H1 (cell line): ENCODE results near the gene STK39. TPM values are rescaled to one million over a fixed set of nuclear protein-coding genes. Genes with fewer than 3 reads are reported as not detected.

ENCODE experiments used
- CTCF ChIA-PET: fragments of 300-600 bp; sonication (Branson Sonifier 250); formaldehyde crosslinking; loops from one replicate; lab custom pipeline; 2021; ENCODE audit not compliant: partially characterized antibody; lab: Charles Lee
- POLR2A ChIA-PET: fragments of 300-600 bp; sonication (Branson Sonifier 250); formaldehyde crosslinking; loops from one replicate; lab custom pipeline; 2021; ENCODE audit warnings: inconsistent platforms; ENCODE audit not compliant: partially characterized antibody; lab: Charles Lee
- DNase-seq, 2 experiments: peaks; one replicate each; pipeline versions ENCODE4 v3.0.0 to v3.0.0-alpha.2; 2010 to 2022; ENCODE audit warnings: low spot score in 2 of 2, low read depth in 1 of 2, mixed read lengths in 1 of 2
- FAIRE-seq: peaks from 2 replicates; lab custom pipeline; 2011; peaks lifted over from hg19 to GRCh38; lab: Jason Lieb, UNC
- H2AFZ ChIP-seq: 2 replicates; pipeline ENCODE4 v1.8.1; 2012; ENCODE audit warnings: low read length, inconsistent platforms
- H2AK5ac ChIP-seq: 2 replicates; pipeline ENCODE4 v1.6.1; 2013; ENCODE audit warnings: low read depth, low read length
- H2BK120ac ChIP-seq: replicated peaks from 2 replicates; pipeline ENCODE3; 2013; ENCODE audit warnings: low read depth, low read length, inconsistent platforms
- H2BK12ac ChIP-seq: 2 replicates; pipeline ENCODE4 v1.6.1; 2013; ENCODE audit warnings: low read depth, low read length
- H2BK15ac ChIP-seq: 2 replicates; pipeline ENCODE4 v1.6.1; 2013; ENCODE audit warnings: low read length
- H2BK20ac ChIP-seq: 2 replicates; pipeline ENCODE4 v1.6.1; 2013; ENCODE audit warnings: low read length
- H2BK5ac ChIP-seq: 2 replicates; pipeline ENCODE4 v1.6.1; 2013; ENCODE audit warnings: low read depth, low read length
- H3K14ac ChIP-seq: 2 replicates; pipeline ENCODE4 v1.6.1; 2013; ENCODE audit warnings: inconsistent platforms; ENCODE audit not compliant: insufficient read length
- H3K18ac ChIP-seq: 2 replicates; pipeline ENCODE4 v1.6.1; 2013; ENCODE audit warnings: low read length; ENCODE audit errors: extremely low read depth
- H3K23ac ChIP-seq: 2 replicates; pipeline ENCODE4 v1.6.1; 2013; ENCODE audit warnings: inconsistent platforms; ENCODE audit not compliant: insufficient read length
- H3K23me2 ChIP-seq: 2 replicates; pipeline ENCODE4 v1.6.1; 2013; ENCODE audit warnings: low read depth, low read length
- H3K27ac ChIP-seq: 2 replicates; pipeline ENCODE4 v1.6.1; 2011; ENCODE audit warnings: low read depth, low read length, inconsistent platforms
- H3K27me3 ChIP-seq, 4 experiments: replicated peaks in 1 of 4; 1 replicate in 1 of 4; 2 replicates in 3 of 4; pipeline versions ENCODE4 v1.6.1 to v1.8.1; 2011 to 2013; ENCODE audit warnings: low read length in 3 of 4, mild to moderate bottlenecking in 3 of 4, inconsistent platforms in 2 of 4, mixed read lengths in 2 of 4, moderate library complexity in 1 of 4; ENCODE audit not compliant: control insufficient read depth in 3 of 4, insufficient read depth in 3 of 4; ENCODE audit errors: extremely low read depth in 1 of 4
- H3K36me3 ChIP-seq, 4 experiments: 2 replicates each; pipeline versions ENCODE4 v1.6.1 to v1.8.1; 2011 to 2013; ENCODE audit warnings: mild to moderate bottlenecking in 4 of 4, low read length in 3 of 4, moderate library complexity in 2 of 4, control low read depth in 1 of 4, inconsistent platforms in 1 of 4; ENCODE audit not compliant: insufficient read depth in 4 of 4, control insufficient read depth in 2 of 4
- H3K4ac ChIP-seq: replicated peaks from 2 replicates; pipeline ENCODE3; 2013; ENCODE audit warnings: low read length, low read depth, mixed read lengths, inconsistent platforms; ENCODE audit not compliant: insufficient read length
- H3K4me1 ChIP-seq, 4 experiments: replicated peaks in 1 of 4; 1 replicate in 1 of 4; 2 replicates in 3 of 4; pipeline versions ENCODE4 v1.6.1 to v1.8.1; 2011 to 2013; ENCODE audit warnings: low read length in 3 of 4, inconsistent platforms in 2 of 4, mixed read lengths in 1 of 4; ENCODE audit not compliant: insufficient read depth in 4 of 4, control insufficient read depth in 3 of 4
- H3K4me2 ChIP-seq, 2 experiments: 2 replicates each; pipeline versions ENCODE4 v1.6.1 to v1.8.1; 2011 to 2013; ENCODE audit warnings: low read depth in 2 of 2, low read length in 2 of 2, control low read depth in 1 of 2, inconsistent platforms in 1 of 2, mild to moderate bottlenecking in 1 of 2; ENCODE audit not compliant: insufficient read depth in 1 of 2
- H3K4me3 ChIP-seq, 4 experiments: fragments of 200-600, 300-600 bp in 1 of 4; sonication (generic), shearing (Covaris generic), sonication (Bioruptor Twin) in 1 of 4; 2 replicates each; pipeline versions ENCODE4 v1.5.1 to v1.8.1; 2011 to 2016; ENCODE audit warnings: low read length in 4 of 4, low read depth in 3 of 4, control low read depth in 2 of 4, inconsistent platforms in 2 of 4, mild to moderate bottlenecking in 2 of 4, mixed read lengths in 1 of 4, moderate library complexity in 1 of 4; ENCODE audit not compliant: insufficient read depth in 2 of 4; ENCODE audit errors: extremely low read depth in 1 of 4
- H3K56ac ChIP-seq: replicated peaks from 2 replicates; pipeline ENCODE3; 2013; ENCODE audit warnings: low read depth, mild to moderate bottlenecking, mixed read lengths, low read length, inconsistent platforms; ENCODE audit not compliant: insufficient read length
- H3K79me1 ChIP-seq: 2 replicates; pipeline ENCODE4 v1.6.1; 2013; ENCODE audit warnings: low read depth, low read length, control low read depth
- H3K79me2 ChIP-seq, 2 experiments: 2 replicates each; pipeline versions ENCODE4 v1.6.1 to v1.8.1; 2012 to 2013; ENCODE audit warnings: low read length in 2 of 2, mild to moderate bottlenecking in 2 of 2, inconsistent platforms in 1 of 2; ENCODE audit not compliant: insufficient read depth in 2 of 2, control insufficient read depth in 1 of 2
- H3K9ac ChIP-seq, 4 experiments: replicated peaks in 1 of 4; 1 replicate in 1 of 4; 2 replicates in 3 of 4; pipeline versions ENCODE4 v1.6.1 to v1.8.1; 2011 to 2013; ENCODE audit warnings: low read depth in 3 of 4, low read length in 3 of 4, control low read depth in 2 of 4, mild to moderate bottlenecking in 2 of 4, moderate library complexity in 2 of 4, inconsistent platforms in 1 of 4; ENCODE audit errors: extremely low read depth in 1 of 4
- H3K9me3 ChIP-seq, 2 experiments: 2 replicates each; pipeline versions ENCODE4 v1.6.1 to v1.8.1; 2012 to 2013; ENCODE audit warnings: mild to moderate bottlenecking in 2 of 2, moderate library complexity in 2 of 2, control low read depth in 1 of 2, inconsistent platforms in 1 of 2, low read depth in 1 of 2, low read length in 1 of 2, mixed read lengths in 1 of 2; ENCODE audit not compliant: insufficient read depth in 2 of 2
- H4K20me1 ChIP-seq, 2 experiments: replicated peaks in 1 of 2; 2 replicates each; pipeline versions ENCODE3 to v1.8.1; 2011 to 2013; ENCODE audit warnings: inconsistent platforms in 2 of 2, low read length in 2 of 2, mild to moderate bottlenecking in 1 of 2; ENCODE audit not compliant: insufficient read depth in 2 of 2, control insufficient read depth in 1 of 2
- H4K5ac ChIP-seq: 2 replicates; pipeline ENCODE4 v1.6.1; 2013; ENCODE audit warnings: low read length, low read depth, mixed read lengths, inconsistent platforms; ENCODE audit not compliant: insufficient read length
- H4K8ac ChIP-seq: 2 replicates; pipeline ENCODE4 v1.8.0; 2013; ENCODE audit warnings: mild to moderate bottlenecking, moderate library complexity, low read length, inconsistent platforms; ENCODE audit not compliant: insufficient read depth; ENCODE audit errors: extremely low read depth
- H4K91ac ChIP-seq: replicated peaks from 2 replicates; pipeline ENCODE3; 2013; ENCODE audit warnings: low read length, mixed read lengths, inconsistent platforms; ENCODE audit not compliant: insufficient read length
- EGR1 ChIP-seq: IDR thresholded peaks from 2 replicates; pipeline ENCODE4 v1.6.1; 2011; ENCODE audit warnings: low read depth, low read length, borderline replicate concordance
- FOSL1 ChIP-seq: IDR thresholded peaks from 2 replicates; pipeline ENCODE4 v1.6.1; 2011; ENCODE audit warnings: mild to moderate bottlenecking, low read depth, low read length, moderate library complexity; ENCODE audit not compliant: insufficient read depth
- GTF2F1 ChIP-seq: IDR thresholded peaks from 2 replicates; pipeline ENCODE4 v1.6.1; 2012; ENCODE audit warnings: low read depth, low read length, improper control_type of control experiment, borderline replicate concordance
- JUND ChIP-seq: IDR thresholded peaks from 2 replicates; pipeline ENCODE4 v1.6.1; 2011; ENCODE audit warnings: mild to moderate bottlenecking, improper control_type of control experiment, low read length
- KDM1A ChIP-seq: fragments of 200-600, 300-600 bp; sonication (generic); IDR thresholded peaks from 2 replicates; pipeline ENCODE4 v1.7.1; 2016; ENCODE audit warnings: mild to moderate bottlenecking, low read length, borderline replicate concordance
- KDM5A ChIP-seq: fragments of 200-600 bp; IDR thresholded peaks from 2 replicates; pipeline ENCODE4 v1.7.1; 2012; ENCODE audit warnings: mild to moderate bottlenecking, low read length, inconsistent platforms, mixed read lengths
- NANOG ChIP-seq: IDR thresholded peaks from 2 replicates; pipeline ENCODE4 v1.6.1; 2011; ENCODE audit warnings: low read length, low read depth, mild to moderate bottlenecking, inconsistent platforms; ENCODE audit not compliant: insufficient read depth, poor library complexity, severe bottlenecking
- NRF1 ChIP-seq: IDR thresholded peaks from 2 replicates; pipeline ENCODE4 v1.6.1; 2011; ENCODE audit warnings: mild to moderate bottlenecking, low read depth, low read length, improper control_type of control experiment
- PHF8 ChIP-seq: fragments of 200-600 bp; sonication (generic); conservative IDR thresholded peaks from 2 replicates; pipeline ENCODE4 v1.7.1; 2012; ENCODE audit warnings: low read depth, mild to moderate bottlenecking, inconsistent platforms, low read length, moderate library complexity
- RNF2 ChIP-seq: fragments of 200-900, 300-1000 bp; sonication (generic); IDR thresholded peaks from 2 replicates; pipeline ENCODE4 v1.7.1; 2016; ENCODE audit warnings: borderline replicate concordance, low read depth, mild to moderate bottlenecking, antibody characterized with exemption, low read length; ENCODE audit not compliant: poor library complexity, severe bottlenecking; ENCODE audit errors: missing control alignments
- SAP30 ChIP-seq: fragments of 300-600 bp; sonication (generic); IDR thresholded peaks from 2 replicates; pipeline ENCODE4 v1.7.1; 2012; ENCODE audit warnings: low read length, moderate library complexity, mild to moderate bottlenecking, inconsistent platforms; ENCODE audit not compliant: insufficient read depth, insufficient replicate concordance
- SIX5 ChIP-seq: IDR thresholded peaks from 2 replicates; pipeline ENCODE4 v1.6.1; 2011; ENCODE audit warnings: mild to moderate bottlenecking, low read depth, low read length
- SP1 ChIP-seq: IDR thresholded peaks from 2 replicates; pipeline ENCODE4 v1.6.1; 2011; ENCODE audit warnings: low read depth, low read length
- SP2 ChIP-seq: IDR thresholded peaks from 2 replicates; pipeline ENCODE4 v1.6.1; 2012; ENCODE audit warnings: mild to moderate bottlenecking, low read length, inconsistent platforms
- TEAD4 ChIP-seq: IDR thresholded peaks from 2 replicates; pipeline ENCODE4 v1.6.1; 2012; ENCODE audit warnings: low read depth, low read length, inconsistent platforms, mixed read lengths
- WGBS, 2 experiments: shearing (Covaris generic) in 1 of 2; methylation state at CpG; one replicate each; pipeline versions ENCODE4 v1.1.6 to v1.1.7; 2013 to 2015; ENCODE audit warnings: low lambda C conversion rate in 2 of 2, mixed read lengths in 2 of 2, inconsistent platforms in 1 of 2, low coverage in 1 of 2, missing lambda C conversion rate in 1 of 2; ENCODE audit not compliant: insufficient replicate concordance in 2 of 2, insufficient coverage in 1 of 2, insufficient read length in 1 of 2; ENCODE audit errors: extremely low coverage in 1 of 2, missing lambda C conversion rate in 1 of 2; 5-methylcytosine and 5-hydroxymethylcytosine counted together
- polyA plus RNA-seq, 7 experiments: library from polyadenylated mRNA; depleted of rRNA in 3 of 7; stranded (reverse) in 5 of 7; unstranded in 2 of 7; fragments of >200 nt in 5 of 7; fragments of 200-250 nt in 2 of 7; gene quantifications; 1 replicate in 5 of 7; 2 replicates in 1 of 7; 4 replicates in 1 of 7; pipeline versions ENCODE4 v1.2.1 to v1.2.3, GENCODE V29; 2011 to 2013; ENCODE audit warnings: missing spikeins in 2 of 7, mixed read lengths in 2 of 7
- total RNA-seq: library from RNA; stranded (reverse); fragmentation: NEBNext Ultra II Directional; extraction: Animal tissue kit (Norgen Biotek cat#: 25700); gene quantifications from 2 replicates; pipeline ENCODE4 v1.2.1, GENCODE V29; 2021

Gene STK39
- total and polyA plus RNA-seq, 2 of the 8 experiments (the other 6 are each of a cell fraction or from before 2014, with no cell fraction given) = 13.7 to 23.8 TPM

- Histone ChIP-seq H2BK120ac (no peak overlapping the region), H4K20me1 (no peaks in the 10 kb centered on the region), H3K4me2 (no peak overlapping the region)
- no peak for TF ChIP-seq SP2
- TF ChIP-seq NANOG = no peak
- TF ChIP-seq SAP30 = no peak
- TF ChIP-seq JUND = no peak
- TF ChIP-seq SP1 = no peak
- TF ChIP-seq NRF1 = no peak
- no peak for TF ChIP-seq KDM1A
- TF ChIP-seq EGR1 = no peak
- no peak for TF ChIP-seq GTF2F1
- TF ChIP-seq TEAD4 = no peak
- no peak for TF ChIP-seq RNF2
- TF ChIP-seq KDM5A = no peak
- TF ChIP-seq FOSL1 = no peak
- no peak for TF ChIP-seq SIX5
- no peak for TF ChIP-seq PHF8
These were observed 39.5 kb downstream of the STK39 start for GRCh38 chr2:168207851-168208250.

More at GRCh38 chr2:168207851-168208250, 39.5 kb downstream of the STK39 start:
- ChIA-PET CTCF (interaction anchor here (0.6 to 1.2 kb wide), 2 partner anchors 160 to 175 kb away, joined by 3 to 4 read pairs; no protein-coding TSS in a partner anchor), POLR2A (no interaction called here)
- Histone ChIP-seq H3K56ac (no peak overlapping the region), H4K5ac (no peak overlapping the region), H3K79me2 (no peaks in the 10 kb centered on the region; a peak in 1 of 4 replicates), H4K8ac (no peak overlapping the region), H3K23me2 (no peaks in the 10 kb centered on the region), H2BK12ac (no peak overlapping the region), H3K4me3 (no peak overlapping the region), H3K14ac (no peak overlapping the region), H3K4ac (no peak overlapping the region), H3K18ac (no peak overlapping the region), H3K9ac (no peak overlapping the region), H2BK15ac (no peak overlapping the region), H2BK5ac (no peak overlapping the region), H2AFZ (no peak overlapping the region), H2AK5ac (no peak overlapping the region), H3K79me1 (no peaks in the 10 kb centered on the region), H2BK20ac (no peak overlapping the region), H3K27ac (no peak overlapping the region), H3K4me1 (peaks cover 1 to 13% (median 11%) of the 10 kb centered on the region in 4 experiments; a peak in 5 of 7 replicates), H3K36me3 (peaks cover 0 to under 1% (median 0%) of the 10 kb centered on the region in 4 experiments; a peak in 1 of 8 replicates), H3K23ac (no peak overlapping the region), H3K9me3 (no peaks in the 10 kb centered on the region), H3K27me3 (no peaks in the 10 kb centered on the region), H4K91ac (no peak overlapping the region)
- FAIRE-seq (no peak), DNase-seq (no peak)
- 92% methylated on average over 3 of the region's 3 CpGs; no CpG with 5 or more reads in 1 of the 2 experiments for WGBS, 2 experiments
